ENCODE measurements around the gene RGS9BP. TPM values are rescaled to one million over a fixed set of nuclear protein-coding genes. Genes with fewer than 3 reads are reported as not detected.

RGS9BP gene
- 0.18 TPM in 1 of 2 replicates, not detected in the other for total RNA-seq

GRCh38 chr19:32675720-32676185 is at the start of gene RGS9BP:
TSS of gene RGS9BP (plus strand) at chr19:32675848. CDS start at chr19:32676264, 416 bp downstream.

GRCh38 chr19:32674931-32675719 is 523 bp upstream of the RGS9BP start, which contains the start of gene ANKRD27:
TSS of gene ANKRD27 (minus strand) at chr19:32675180. CDS start at chr19:32659015, 16,165 bp downstream.

GRCh38 chr19:32691291-32691951 is 15.8 kb downstream of the RGS9BP start, which contains the start of gene NUDT19:
TSS of gene NUDT19 (plus strand) at chr19:32691821. CDS start at chr19:32691961, 140 bp downstream.

GRCh38 chr19:32719611-32720059 is 44.0 kb downstream of the RGS9BP start, which contains the start of gene TDRD12:
TSS of gene TDRD12 (plus strand) at chr19:32719767. CDS start at chr19:32720073, 306 bp downstream.

Other genes with a start within 250 kb of the RGS9BP start
- 155 and 168 TPM in 2 replicates for gene PDCD5, start 94.7 kb upstream of the RGS9BP start, total RNA-seq
- gene ANKRD27, start 668 bp upstream of the RGS9BP start, total RNA-seq, result 24.8 and 27.5 TPM in 2 replicates
- gene NUDT19, start 16.0 kb downstream of the RGS9BP start, total RNA-seq, result 10.1 and 11.2 TPM in 2 replicates
- gene TDRD12, start 43.9 kb downstream of the RGS9BP start, total RNA-seq, result under 0.01 and 0.53 TPM in 2 replicates
- gene SLC7A9, start 193.9 kb downstream of the RGS9BP start, total RNA-seq, result not detected in 2 replicates

All from myometrial cell (primary cell).